Upper lobe of left lung (tissue), 6 donors: ENCODE results near the gene CTSH. TPM values are rescaled to one million over a fixed set of nuclear protein-coding genes. Genes with fewer than 3 reads are reported as not detected.

Experiments used
- ATAC-seq, 2 donors: fragments of 200-7000 bp; cut with Tn5 transposase; one replicate each; pipeline ENCODE4 v1.9.1; 2022; ENCODE audit warnings: mild to moderate bottlenecking in 2 of 2, moderate library complexity in 2 of 2; ENCODE audit not compliant: low FRiP score in 2 of 2
- DNase-seq, 2 donors: peaks; one replicate each; pipeline ENCODE4 v3.0.0-alpha.2; 2019 to 2020
- H3K27ac ChIP-seq, 4 donors: fragments of 200-600 bp; sonication (generic); one replicate each; pipeline ENCODE4 v1.5.1; 2016 to 2019
- H3K27me3 ChIP-seq, 4 donors: fragments of 200-600 bp; sonication (generic); one replicate each; pipeline ENCODE4 v1.5.1; 2017 to 2019
- H3K36me3 ChIP-seq, 4 donors: fragments of 200-600 bp; sonication (generic); one replicate each; pipeline ENCODE4 v1.5.1; 2016 to 2019
- H3K4me1 ChIP-seq, 4 donors: fragments of 200-600 bp; sonication (generic); one replicate each; pipeline ENCODE4 v1.5.1; 2018 to 2019
- H3K4me3 ChIP-seq, 4 donors: fragments of 200-600 bp; sonication (generic); one replicate each; pipeline ENCODE4 v1.5.1; 2017 to 2019; ENCODE audit warnings: mild to moderate bottlenecking in 2 of 4, moderate library complexity in 1 of 4
- H3K9me3 ChIP-seq, 4 donors: fragments of 200-600 bp; sonication (generic); one replicate each; pipeline ENCODE4 v1.5.1; 2018 to 2019
- CTCF ChIP-seq, 6 experiments: fragments of 450-650 bp in 4 of 6; fragments of 200-600 bp in 2 of 6; sonication (generic) in 2 of 6; IDR thresholded peaks; one replicate each; pipeline ENCODE4 v1.5.1; 2016 to 2019; ENCODE audit warnings: antibody characterized with exemption in 6 of 6
- EP300 ChIP-seq, 4 donors: sonication (generic); formaldehyde crosslinking; IDR thresholded peaks; one replicate each; pipeline ENCODE4 v1.5.1; 2017; ENCODE audit warnings: antibody characterized with exemption in 4 of 4, control low read depth in 2 of 4
- POLR2A ChIP-seq, 4 donors: fragments of 450-650 bp; IDR thresholded peaks; one replicate each; pipeline ENCODE4 v1.5.1; 2016 to 2017; ENCODE audit warnings: antibody characterized with exemption in 4 of 4, mild to moderate bottlenecking in 2 of 4
- POLR2AphosphoS5 ChIP-seq, 2 donors: sonication (generic); formaldehyde crosslinking; IDR thresholded peaks; one replicate each; pipeline ENCODE4 v1.5.1; 2017; ENCODE audit warnings: antibody characterized with exemption in 2 of 2
- WGBS, 2 donors: methylation state at CpG; one replicate each; pipeline ENCODE4 v1.1.5; 2017 to 2018; 5-methylcytosine and 5-hydroxymethylcytosine counted together
- total RNA-seq, 6 donors: library from RNA; depleted of rRNA in 4 of 6; stranded (reverse); fragments of >200 nt in 4 of 6; gene quantifications; one replicate each; pipeline versions ENCODE4 v1.1.0 to v1.2.1, GENCODE V29; 2016 to 2021
- donor health status: DM: no; HTN: no; CAD: no; lungs with moderate emphysema.
- donor health status: DM: no; HTN: yes; CAD: no; lungs with severe emphysema.

Gene CTSH
- total RNA-seq, 6 donors from 2014 or later: 699 to 3,907 (median 1,498) TPM

- DNase-seq (peak in 1 of 2 donors; percentile 71), ATAC-seq (no peak)
- Histone ChIP-seq H3K9me3 (no peaks in the 10 kb centered on the region), H3K27ac (peak overlapping the region in 2 of 4 donors; percentile 7 to 24), H3K36me3 (no peaks in the 10 kb centered on the region), H3K4me1 (peaks cover 0 to 10% (median 7%) of the 10 kb centered on the region in 4 donors), H3K4me3 (no peak overlapping the region), H3K27me3 (no peaks in the 10 kb centered on the region)
- WGBS, 2 donors: 85 to 91% methylated on average over 19 of the region's 19 CpGs
- no peak for TF ChIP-seq CTCF (IDR thresholded peaks at IDR 0.05)
- no peak for TF ChIP-seq EP300 (IDR thresholded peaks at IDR 0.05)
- no peak for TF ChIP-seq POLR2A (IDR thresholded peaks at IDR 0.05)
These were observed 33.8 kb upstream of the CTSH start for GRCh38 chr15:78978601-78979179.

GRCh38 chr15:78977591-78978347 is 32.9 kb upstream of the CTSH start:
- no peak for ATAC-seq
- 85 to 86% methylated on average over 10 of the region's 10 CpGs for WGBS, 2 donors
- Histone ChIP-seq H3K27ac (peak overlapping the region in 1 of 4 donors; percentile 22), H3K27me3 (no peaks in the 10 kb centered on the region), H3K36me3 (no peaks in the 10 kb centered on the region), H3K9me3 (no peaks in the 10 kb centered on the region), H3K4me1 (peaks cover 0 to 10% (median 7%) of the 10 kb centered on the region in 4 donors), H3K4me3 (no peak overlapping the region)
- no peak for DNase-seq
- no peak for TF ChIP-seq POLR2AphosphoS5 (IDR thresholded peaks at IDR 0.05)
- TF ChIP-seq POLR2A (IDR thresholded peaks at IDR 0.05): no peak
- TF ChIP-seq EP300 (IDR thresholded peaks at IDR 0.05): no peak
- TF ChIP-seq CTCF (IDR thresholded peaks at IDR 0.05): no peak

- Histone ChIP-seq H3K4me1 (peaks cover 0 to 10% (median 7%) of the 10 kb centered on the region in 4 donors), H3K4me3 (no peak overlapping the region), H3K27me3 (no peaks in the 10 kb centered on the region), H3K36me3 (no peaks in the 10 kb centered on the region), H3K9me3 (no peaks in the 10 kb centered on the region), H3K27ac (peak overlapping the region in 2 of 4 donors; percentile 10 to 52)
- WGBS, 2 donors: 40 to 66% methylated on average over 3 to 4 of the region's 4 CpGs
- ATAC-seq (peak in 1 of 2 donors; percentile 61), DNase-seq (no peak)
- TF ChIP-seq POLR2A (IDR thresholded peaks at IDR 0.05) (peak in 1 of 4 donors; percentile 14), EP300 (IDR thresholded peaks at IDR 0.05) (no peak)
These were observed 32.3 kb upstream of the CTSH start for GRCh38 chr15:78977091-78977571.

- ATAC-seq (peak in 1 of 2 donors; percentile 28), DNase-seq (no peak)
- peak overlapping the region in 2 of 4 donors; percentile 10 to 52 for H3K27ac ChIP-seq
- 79 to 90% methylated on average over 6 to 7 of the region's 7 CpGs for WGBS, 2 donors
- no peak for TF ChIP-seq EP300 (IDR thresholded peaks at IDR 0.05)
- TF ChIP-seq POLR2A (IDR thresholded peaks at IDR 0.05): no peak
- no peak for TF ChIP-seq CTCF (IDR thresholded peaks at IDR 0.05)
- TF ChIP-seq POLR2AphosphoS5 (IDR thresholded peaks at IDR 0.05): no peak
- H3K36me3 ChIP-seq: no peaks in the 10 kb centered on the region
- no peaks in the 10 kb centered on the region for H3K9me3 ChIP-seq
- H3K4me3 ChIP-seq: no peak overlapping the region
- H3K4me1 ChIP-seq: peaks cover 0 to 10% (median 7%) of the 10 kb centered on the region in 4 donors
- no peaks in the 10 kb centered on the region for H3K27me3 ChIP-seq
These were observed 31.8 kb upstream of the CTSH start for GRCh38 chr15:78976691-78977090.

GRCh38 chr15:78974272-78974918 is 29.5 kb upstream of the CTSH start:
- DNase-seq: no peak
- no peak for ATAC-seq
- no peaks in the 10 kb centered on the region for H3K36me3 ChIP-seq
- H3K4me1 ChIP-seq: peaks cover 0 to 7% (median 4%) of the 10 kb centered on the region in 4 donors
- H3K27me3 ChIP-seq: no peaks in the 10 kb centered on the region
- no peak overlapping the region for H3K4me3 ChIP-seq
- H3K9me3 ChIP-seq: no peaks in the 10 kb centered on the region
- TF ChIP-seq POLR2AphosphoS5 (IDR thresholded peaks at IDR 0.05) (no peak), CTCF (IDR thresholded peaks at IDR 0.05) (no peak), EP300 (IDR thresholded peaks at IDR 0.05) (no peak), POLR2A (IDR thresholded peaks at IDR 0.05) (no peak)
- WGBS, 2 donors: 95 to 96% methylated on average over 7 of the region's 7 CpGs
- H3K27ac ChIP-seq: no peak overlapping the region
